Gastroesophageal sphincter (tissue), 4 donors: ENCODE measurements around the gene RAB17. TPM values are rescaled to one million over a fixed set of nuclear protein-coding genes. Genes with fewer than 3 reads are reported as not detected.

Experiments
- ATAC-seq: fragments of 150-250 bp; one replicate; pipeline ENCODE4 v1.9.1; 2016; ENCODE audit warnings: mild to moderate bottlenecking, moderate library complexity
- H3K27ac ChIP-seq, 4 donors: fragments of 200-600 bp; sonication (generic) in 3 of 4; 1 replicate in 3 of 4; 2 replicates in 1 of 4; pipeline ENCODE4 v1.5.1; 2016 to 2019
- H3K27me3 ChIP-seq: fragments of 200-600 bp; sonication (generic); one replicate; pipeline ENCODE4 v1.5.1; 2019
- H3K36me3 ChIP-seq, 2 donors: fragments of 200-600 bp; sonication (generic); one replicate each; pipeline ENCODE4 v1.5.1; 2019; ENCODE audit warnings: control low read depth in 1 of 2
- H3K4me1 ChIP-seq, 3 donors: fragments of 200-600 bp; sonication (generic); 1 replicate in 2 of 3; 2 replicates in 1 of 3; pipeline ENCODE4 v1.5.1; 2016 to 2019; ENCODE audit warnings: control low read depth in 2 of 3
- H3K4me3 ChIP-seq, 2 donors: fragments of 200-600 bp; sonication (generic); one replicate each; pipeline ENCODE4 v1.5.1; 2019; ENCODE audit warnings: mild to moderate bottlenecking in 1 of 2, moderate library complexity in 1 of 2
- H3K9me3 ChIP-seq, 3 donors: fragments of 200-600 bp; sonication (generic); one replicate each; pipeline ENCODE4 v1.5.1; 2017 to 2019; ENCODE audit warnings: control low read depth in 2 of 3
- EP300 ChIP-seq: sonication (generic); formaldehyde crosslinking; IDR thresholded peaks from one replicate; pipeline ENCODE4 v1.6.1; 2017; ENCODE audit warnings: antibody characterized with exemption, mild to moderate bottlenecking
- POLR2A ChIP-seq, 2 donors: fragments of 450-650 bp; IDR thresholded peaks; one replicate each; pipeline ENCODE4 v1.6.1; 2017; ENCODE audit warnings: antibody characterized with exemption in 2 of 2, mild to moderate bottlenecking in 2 of 2, moderate library complexity in 1 of 2
- POLR2AphosphoS5 ChIP-seq: sonication (generic); formaldehyde crosslinking; IDR thresholded peaks from one replicate; pipeline ENCODE4 v1.6.1; 2017; ENCODE audit warnings: antibody characterized with exemption
- WGBS, 2 donors: methylation state at CpG; one replicate each; pipeline ENCODE4 v1.1.5; 2018; ENCODE audit warnings: low coverage in 1 of 2; 5-methylcytosine and 5-hydroxymethylcytosine counted together
- total RNA-seq, 4 donors: library from RNA; depleted of rRNA; stranded (reverse); fragments of >200 nt; gene quantifications; one replicate each; pipeline ENCODE4 v1.1.0, GENCODE V29; 2016
- TF ChIP-seq, protein P1 (sequence below), 4 experiments: fragments of 200-600 bp in 2 of 4; fragments of 450-650 bp in 2 of 4; sonication (generic) in 1 of 4; IDR thresholded peaks; one replicate each; pipeline ENCODE4 v1.5.1; 2017 to 2019; ENCODE audit warnings: antibody characterized with exemption in 4 of 4, mild to moderate bottlenecking in 2 of 4, moderate library complexity in 2 of 4

Gene RAB17
- total RNA-seq, 4 donors from 2014 or later: 0.81 to 6.7 (median 3.2) TPM

DNA sequence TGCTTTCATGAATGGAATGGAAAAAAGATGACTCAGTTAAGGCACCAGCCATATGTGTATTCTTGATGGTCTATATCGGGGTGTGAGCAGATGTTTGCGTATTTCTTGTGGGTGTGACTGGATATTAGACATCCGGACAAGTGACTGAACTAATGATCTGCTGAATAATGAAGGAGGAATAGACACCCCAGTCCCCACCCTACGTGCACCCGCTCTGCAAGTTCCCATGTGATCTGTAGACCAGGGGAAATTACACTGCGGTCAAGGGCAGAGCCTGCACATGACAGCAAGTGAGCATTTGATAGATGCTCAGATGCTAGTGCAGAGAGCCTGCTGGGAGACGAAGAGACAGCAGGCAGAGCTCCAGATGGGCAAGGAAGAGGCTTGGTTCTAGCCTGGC, 36.6 kb downstream of the RAB17 start:
- Histone ChIP-seq H3K9me3 (peaks cover 0 to 14% (median 0%) of the 10 kb centered on the region in 3 donors), H3K36me3 (no peaks in the 10 kb centered on the region), H3K4me3 (no peak overlapping the region), H3K27me3 (no peaks in the 10 kb centered on the region), H3K27ac (no peak overlapping the region), H3K4me1 (peaks cover 0 to 39% (median 4%) of the 10 kb centered on the region in 3 donors)
- TF ChIP-seq, protein P1, sequence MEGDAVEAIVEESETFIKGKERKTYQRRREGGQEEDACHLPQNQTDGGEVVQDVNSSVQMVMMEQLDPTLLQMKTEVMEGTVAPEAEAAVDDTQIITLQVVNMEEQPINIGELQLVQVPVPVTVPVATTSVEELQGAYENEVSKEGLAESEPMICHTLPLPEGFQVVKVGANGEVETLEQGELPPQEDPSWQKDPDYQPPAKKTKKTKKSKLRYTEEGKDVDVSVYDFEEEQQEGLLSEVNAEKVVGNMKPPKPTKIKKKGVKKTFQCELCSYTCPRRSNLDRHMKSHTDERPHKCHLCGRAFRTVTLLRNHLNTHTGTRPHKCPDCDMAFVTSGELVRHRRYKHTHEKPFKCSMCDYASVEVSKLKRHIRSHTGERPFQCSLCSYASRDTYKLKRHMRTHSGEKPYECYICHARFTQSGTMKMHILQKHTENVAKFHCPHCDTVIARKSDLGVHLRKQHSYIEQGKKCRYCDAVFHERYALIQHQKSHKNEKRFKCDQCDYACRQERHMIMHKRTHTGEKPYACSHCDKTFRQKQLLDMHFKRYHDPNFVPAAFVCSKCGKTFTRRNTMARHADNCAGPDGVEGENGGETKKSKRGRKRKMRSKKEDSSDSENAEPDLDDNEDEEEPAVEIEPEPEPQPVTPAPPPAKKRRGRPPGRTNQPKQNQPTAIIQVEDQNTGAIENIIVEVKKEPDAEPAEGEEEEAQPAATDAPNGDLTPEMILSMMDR (IDR thresholded peaks at IDR 0.05): no peak
- no peak for TF ChIP-seq POLR2A (IDR thresholded peaks at IDR 0.05)
- TF ChIP-seq EP300: no peak
- no peak for TF ChIP-seq POLR2AphosphoS5
- no peak for ATAC-seq
- 74 to 86% methylated on average over 3 to 5 of the region's 7 CpGs for WGBS, 2 donors

DNA sequence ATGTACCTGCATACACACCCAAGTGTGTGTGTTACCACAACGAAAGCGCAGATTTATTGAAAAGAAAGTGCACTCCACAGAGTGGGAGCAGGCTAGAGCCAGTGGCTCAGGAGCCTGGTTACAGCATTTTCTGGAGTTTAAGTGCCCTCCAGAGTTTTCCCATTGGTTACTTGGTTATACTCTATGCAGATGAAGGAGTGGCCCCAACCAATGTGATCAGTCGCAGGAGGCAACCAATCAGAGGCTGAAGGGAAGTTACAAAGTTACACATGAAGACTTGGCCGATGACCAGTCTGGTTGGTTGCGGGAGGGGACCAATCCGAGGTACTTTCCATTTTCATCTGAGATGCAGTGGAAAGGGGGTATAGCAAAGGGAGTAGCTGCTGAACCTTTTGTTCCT, 37.6 kb downstream of the RAB17 start:
- Histone ChIP-seq H3K36me3 (no peaks in the 10 kb centered on the region), H3K27me3 (no peaks in the 10 kb centered on the region), H3K9me3 (peaks cover 0 to 14% (median 0%) of the 10 kb centered on the region in 3 donors), H3K27ac (no peak overlapping the region), H3K4me3 (no peak overlapping the region), H3K4me1 (peaks cover 0 to 29% (median 0%) of the 10 kb centered on the region in 3 donors)
- no peak for TF ChIP-seq POLR2A (IDR thresholded peaks at IDR 0.05)
- TF ChIP-seq, protein P1 (IDR thresholded peaks at IDR 0.05): no peak
- no peak for TF ChIP-seq EP300
- no peak for TF ChIP-seq POLR2AphosphoS5
- ATAC-seq: no peak
- WGBS, 2 donors: 68 to 84% methylated on average over 3 to 5 of the region's 6 CpGs

DNA sequence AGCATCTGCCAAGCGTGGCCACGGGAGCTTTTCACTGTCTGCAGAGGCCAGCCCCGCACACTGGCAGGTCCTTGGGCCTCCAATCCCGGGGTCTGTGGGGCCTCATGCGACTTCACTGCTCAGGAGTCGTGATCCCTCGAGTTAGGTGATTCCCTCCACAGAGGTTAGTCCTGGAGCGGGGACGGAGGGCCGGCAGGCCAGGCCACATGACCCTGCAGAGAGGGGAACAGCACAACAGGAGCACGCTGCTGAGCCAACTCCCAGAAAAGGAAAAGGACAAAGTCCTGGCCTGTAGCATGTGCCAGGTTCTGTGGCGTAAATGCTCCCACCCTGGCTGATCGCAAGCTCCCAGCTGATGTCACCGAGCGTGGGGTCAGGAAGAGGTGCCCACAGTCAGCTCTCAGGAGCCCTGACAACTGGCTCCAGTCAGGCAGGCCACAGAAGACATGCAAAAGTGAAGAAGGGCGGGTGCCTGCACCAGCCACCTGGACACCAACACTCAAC, 39.4 kb downstream of the RAB17 start:
- no peaks in the 10 kb centered on the region for H3K27me3 ChIP-seq
- no peak overlapping the region for H3K27ac ChIP-seq
- H3K9me3 ChIP-seq: peaks cover 0 to 13% (median 0%) of the 10 kb centered on the region in 3 donors
- H3K36me3 ChIP-seq: no peaks in the 10 kb centered on the region
- no CpG with 5 or more reads among the region's 16 CpGs for WGBS, 2 donors
- H3K4me3 ChIP-seq: no peak overlapping the region
- ATAC-seq: no peak
- H3K4me1 ChIP-seq: peaks cover 0 to 12% (median 0%) of the 10 kb centered on the region in 3 donors
- TF ChIP-seq, protein P1 (IDR thresholded peaks at IDR 0.05): no peak
- TF ChIP-seq POLR2AphosphoS5 (no peak), POLR2A (IDR thresholded peaks at IDR 0.05) (no peak), EP300 (no peak)

DNA sequence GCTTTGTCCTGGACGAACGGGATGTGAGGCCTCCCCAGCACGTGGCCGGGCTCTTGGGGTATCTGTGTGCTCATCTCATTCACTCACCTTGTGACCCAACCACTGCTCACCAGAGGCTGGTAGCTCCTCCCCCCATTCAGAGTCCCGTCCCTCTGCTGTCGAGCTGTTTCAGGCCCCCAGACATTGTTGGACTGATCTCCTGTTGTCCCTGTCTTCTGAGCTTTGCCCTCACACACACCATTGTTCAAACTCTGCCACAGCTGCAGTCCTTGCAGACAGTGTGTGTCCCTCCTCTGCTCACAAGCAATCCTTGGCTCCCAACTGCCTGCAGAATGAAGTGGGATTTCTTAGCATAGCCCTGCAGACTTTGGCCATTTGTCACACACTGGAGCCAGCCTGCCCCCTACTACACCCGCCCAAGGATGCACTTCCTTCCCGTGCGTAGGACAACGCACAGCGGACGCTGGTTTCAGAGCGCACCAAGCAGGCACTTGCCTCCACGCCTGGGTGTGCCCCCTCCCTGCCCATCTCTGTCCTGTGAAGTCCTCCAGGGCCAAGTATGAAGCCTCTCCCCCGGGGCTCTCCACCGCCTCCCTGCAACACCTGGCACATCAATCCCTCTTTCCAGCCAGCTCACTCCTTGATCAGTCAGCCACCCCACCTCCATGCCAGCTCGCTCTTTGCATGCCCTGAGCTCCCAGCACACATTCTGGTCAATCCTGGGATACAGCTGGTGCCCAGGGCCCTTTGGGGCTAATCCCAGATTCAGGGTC, 40.7 kb downstream of the RAB17 start:
- H3K4me3 ChIP-seq: no peak overlapping the region
- WGBS, 2 donors: 70 to 77% methylated on average over 10 of the region's 17 CpGs
- TF ChIP-seq POLR2A (IDR thresholded peaks at IDR 0.05) (no peak), EP300 (no peak), POLR2AphosphoS5 (no peak)
- TF ChIP-seq, protein P1 (IDR thresholded peaks at IDR 0.05): no peak
- H3K27ac ChIP-seq: no peak overlapping the region
- no peaks in the 10 kb centered on the region for H3K27me3 ChIP-seq
- H3K4me1 ChIP-seq: peaks cover 0 to 12% (median 0%) of the 10 kb centered on the region in 3 donors
- no peaks in the 10 kb centered on the region for H3K36me3 ChIP-seq
- ATAC-seq: no peak
- H3K9me3 ChIP-seq: peaks cover 0 to under 1% (median 0%) of the 10 kb centered on the region in 3 donors

DNA sequence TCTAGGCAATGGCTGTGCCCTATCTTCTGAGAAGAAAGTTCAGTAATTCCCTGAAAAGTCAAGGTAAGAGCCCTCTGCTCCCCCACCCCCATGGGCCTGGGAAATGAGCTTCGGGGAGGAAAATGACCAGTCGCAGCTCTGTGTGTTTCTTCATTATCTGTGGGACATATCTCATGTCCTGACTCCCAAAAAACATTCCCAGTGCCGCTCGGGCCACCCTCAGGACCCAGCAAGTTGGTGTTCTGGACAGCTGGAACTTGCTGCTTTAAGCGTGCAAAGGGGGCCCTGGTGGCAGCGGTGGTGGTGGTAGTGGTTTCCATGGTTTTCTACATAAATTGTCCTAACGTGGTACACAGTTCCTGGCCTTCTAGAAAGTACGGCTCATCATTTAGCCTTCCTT, 41.3 kb downstream of the RAB17 start:
- H3K27me3 ChIP-seq: no peaks in the 10 kb centered on the region
- no peaks in the 10 kb centered on the region for H3K9me3 ChIP-seq
- H3K27ac ChIP-seq: no peak overlapping the region
- no peaks in the 10 kb centered on the region for H3K36me3 ChIP-seq
- H3K4me3 ChIP-seq: no peak overlapping the region
- WGBS, 2 donors: 82 to 100% methylated on average over 3 to 4 of the region's 8 CpGs
- H3K4me1 ChIP-seq: peaks cover 0 to 12% (median 0%) of the 10 kb centered on the region in 3 donors
- ATAC-seq: no peak
- TF ChIP-seq, protein P1 (IDR thresholded peaks at IDR 0.05): no peak
- TF ChIP-seq POLR2A (IDR thresholded peaks at IDR 0.05): no peak
- no peak for TF ChIP-seq EP300
- TF ChIP-seq POLR2AphosphoS5: no peak
